GM12878 (cell line): ENCODE results near the gene KIRREL1. TPM values are rescaled to one million over a fixed set of nuclear protein-coding genes. Genes with fewer than 3 reads are reported as not detected.

ENCODE experiments used
- ATAC-seq: fragments of 200-7000 bp; cut with Tn5 transposase; 3 replicates; pipeline ENCODE4 v1.9.1; 2020; ENCODE audit warnings: mild to moderate bottlenecking, moderate library complexity
- BruUV-seq: library from RNA; stranded (reverse); fragments of 400-500 nt; replicated peaks from 2 replicates; lab custom pipeline; 2021; lab: Mats Ljungman, UMichigan
- CTCF ChIA-PET: fragments of 300-600 bp; sonication (Branson Sonifier 250); formaldehyde crosslinking; extraction: SDS; loops from one replicate; lab custom pipeline; 2021; ENCODE audit warnings: inconsistent platforms; lab: Yijun Ruan, JAX
- POLR2A ChIA-PET: fragments of 350-600 bp; formaldehyde crosslinking; extraction: SDS; loops from one replicate; lab custom pipeline; 2021; ENCODE audit warnings: inconsistent platforms; lab: Charles Lee
- RAD21 ChIA-PET: fragments of 300-600 bp; sonication (Branson Sonifier 250); formaldehyde crosslinking; loops from one replicate; lab custom pipeline; 2023; ENCODE audit warnings: antibody characterized with exemption; ENCODE audit not compliant: unreplicated experiment; lab: Charles Lee
- SMC1A ChIA-PET: fragments of 300-600 bp; sonication (Branson Sonifier 250); formaldehyde crosslinking; loops from one replicate; lab custom pipeline; 2023; ENCODE audit not compliant: unreplicated experiment, uncharacterized antibody; lab: Charles Lee
- DNase-seq: peaks from one replicate; pipeline ENCODE4 v3.0.0-alpha.2; 2011; ENCODE audit warnings: low read depth, low spot score
- FAIRE-seq: peaks from 3 replicates; lab custom pipeline; 2011; peaks lifted over from hg19 to GRCh38; lab: Jason Lieb, UNC
- H2AFZ ChIP-seq: 2 replicates; pipeline ENCODE4 v1.6.0; 2011; ENCODE audit warnings: low read depth, low read length, control low read depth; ENCODE audit not compliant: control insufficient read depth
- H3K27ac ChIP-seq: 2 replicates; pipeline ENCODE4 v1.5.1; 2011; ENCODE audit warnings: control low read depth; ENCODE audit not compliant: control insufficient read depth, insufficient read depth
- H3K27me3 ChIP-seq, 2 experiments: replicated peaks in 1 of 2; 2 replicates each; pipeline versions ENCODE4 v1.6.0 to v1.6.1; 2011; ENCODE audit warnings: low read length in 1 of 2; ENCODE audit not compliant: control insufficient read depth in 2 of 2, insufficient read depth in 2 of 2
- H3K36me3 ChIP-seq, 2 experiments: 2 replicates each; pipeline ENCODE4 v1.5.1; 2011; ENCODE audit warnings: low read length in 1 of 2; ENCODE audit not compliant: control insufficient read depth in 2 of 2, insufficient read depth in 2 of 2
- H3K4me1 ChIP-seq: 2 replicates; pipeline ENCODE4 v1.6.1; 2011; ENCODE audit warnings: mild to moderate bottlenecking, low read length, moderate library complexity, mixed read lengths; ENCODE audit not compliant: control insufficient read depth, insufficient read depth
- H3K4me2 ChIP-seq: 2 replicates; pipeline ENCODE4 v1.6.0; 2011; ENCODE audit warnings: control low read depth; ENCODE audit not compliant: control insufficient read depth, insufficient read depth
- H3K4me3 ChIP-seq: fragments of 200-600 bp; sonication (generic); 2 replicates; pipeline ENCODE4 v1.5.1; 2016
- H3K79me2 ChIP-seq: 2 replicates; pipeline ENCODE4 v1.6.0; 2011; ENCODE audit warnings: low read length; ENCODE audit not compliant: control insufficient read depth, insufficient read depth
- H3K9ac ChIP-seq: 2 replicates; pipeline ENCODE4 v1.8.0; 2011; ENCODE audit warnings: low read length, control low read depth, mixed read lengths; ENCODE audit not compliant: control insufficient read depth, insufficient read depth
- H3K9me3 ChIP-seq: replicated peaks from 3 replicates; pipeline ENCODE4 v1.5.1; 2011; ENCODE audit warnings: mild to moderate bottlenecking, low read length; ENCODE audit not compliant: control insufficient read depth, insufficient read depth
- H4K20me1 ChIP-seq: 2 replicates; pipeline ENCODE4 v1.6.0; 2011; ENCODE audit not compliant: control insufficient read depth, insufficient read depth
- BCL11A ChIP-seq: IDR thresholded peaks from 2 replicates; pipeline ENCODE4 v1.6.1; 2011; ENCODE audit warnings: low read depth, low read length
- CHD1 ChIP-seq: IDR thresholded peaks from 2 replicates; pipeline ENCODE4 v1.6.1; 2012; ENCODE audit warnings: low read depth, low read length, improper control_type of control experiment
- HDAC6 ChIP-seq: fragments of 200-600 bp; sonication (generic); IDR thresholded peaks from one replicate; pipeline ENCODE4 v1.8.0; 2017; ENCODE audit warnings: antibody characterized with exemption; ENCODE audit not compliant: unreplicated experiment
- KDM1A ChIP-seq: fragments of 200-600 bp; sonication (generic); IDR thresholded peaks from 2 replicates; pipeline ENCODE4 v1.6.1; 2016; ENCODE audit warnings: borderline replicate concordance
- KLF5 ChIP-seq: fragments of 450-650 bp; IDR thresholded peaks from 2 replicates; pipeline ENCODE4 v1.6.1; 2014; ENCODE audit warnings: mild to moderate bottlenecking; ENCODE audit not compliant: partially characterized antibody
- LARP7 ChIP-seq: fragments of 450-650 bp; IDR thresholded peaks from 2 replicates; pipeline ENCODE4 v1.6.1; 2017; ENCODE audit warnings: mild to moderate bottlenecking
- MTA2 ChIP-seq: fragments of 450-650 bp; IDR thresholded peaks from 2 replicates; pipeline ENCODE4 v1.6.1; 2016; ENCODE audit warnings: low read depth, mild to moderate bottlenecking, moderate library complexity
- RCOR1 ChIP-seq: conservative IDR thresholded peaks from 2 replicates; pipeline ENCODE4 v1.6.1; 2012; ENCODE audit warnings: low read depth, low read length, improper control_type of control experiment
- SIN3A ChIP-seq: IDR thresholded peaks from 2 replicates; pipeline ENCODE4 v1.6.1; 2012; ENCODE audit warnings: low read depth, low read length, improper control_type of control experiment
- SMARCA5 ChIP-seq: fragments of 450-650 bp; IDR thresholded peaks from 2 replicates; pipeline ENCODE4 v1.6.1; 2017; ENCODE audit warnings: mild to moderate bottlenecking
- SREBF2 ChIP-seq: IDR thresholded peaks from 2 replicates; pipeline ENCODE4 v1.6.1; 2012; ENCODE audit warnings: mild to moderate bottlenecking, low read length
- TCF12 ChIP-seq: IDR thresholded peaks from 2 replicates; pipeline ENCODE4 v1.6.1; 2011; ENCODE audit warnings: low read depth, mild to moderate bottlenecking, low read length
- TCF3 ChIP-seq: IDR thresholded peaks from 2 replicates; pipeline ENCODE4 v1.6.1; 2012; ENCODE audit warnings: low read depth, mild to moderate bottlenecking, low read length, borderline replicate concordance; ENCODE audit not compliant: insufficient read depth
- TCF7 ChIP-seq: IDR thresholded peaks from 2 replicates; pipeline ENCODE4 v1.6.1; 2014; ENCODE audit warnings: antibody characterized with exemption, borderline replicate concordance
- YBX1 ChIP-seq: fragments of 450-650 bp; IDR thresholded peaks from 2 replicates; pipeline ENCODE4 v1.6.1; 2016; ENCODE audit warnings: antibody characterized with exemption
- ZBTB33 ChIP-seq: fragments of 450-650 bp; IDR thresholded peaks from 2 replicates; pipeline ENCODE4 v1.6.1; 2017; ENCODE audit warnings: mild to moderate bottlenecking
- ZNF207 ChIP-seq: fragments of 450-650 bp; IDR thresholded peaks from 2 replicates; pipeline ENCODE4 v1.6.1; 2014; ENCODE audit warnings: antibody characterized with exemption, mild to moderate bottlenecking, borderline replicate concordance
- WGBS: methylation state at CpG from one replicate; pipeline ENCODE4 v1.1.6; 2016; ENCODE audit warnings: low lambda C conversion rate; ENCODE audit not compliant: insufficient replicate concordance, insufficient coverage; ENCODE audit errors: missing lambda C conversion rate; 5-methylcytosine and 5-hydroxymethylcytosine counted together
- in situ Hi-C: fragments of 300-500 bp; cut with MboI; formaldehyde crosslinking; loops from 9 replicates; pipeline ENCODE4 v1.14.3; 2018; ENCODE audit warnings: mixed read lengths
- intact Hi-C: fragments of 100-400 bp; cut with micrococcal nuclease; formaldehyde crosslinking; loops from one replicate; pipeline ENCODE4 v1.14.2; 2022; ENCODE audit not compliant: unreplicated experiment
- polyA plus RNA-seq, 11 experiments: library from polyadenylated mRNA; depleted of rRNA in 4 of 11; unstranded in 6 of 11; stranded (reverse) in 5 of 11; fragments of >200 nt; fragmentation: Nextera tagmentation in 4 of 11; fragmentation: Illumina TruSeq in 1 of 11; extraction: Ambion mirVana in 4 of 11; extraction: Trizol in 1 of 11; gene quantifications; 1 replicate in 1 of 11; 2 replicates in 10 of 11; pipeline versions ENCODE4 v1.2.1 to v1.2.3, GENCODE V29; 2011 to 2016; ENCODE audit warnings: inconsistent platforms in 2 of 11, missing spikeins in 2 of 11, low read depth in 1 of 11
- total RNA-seq, 4 experiments: library from RNA; depleted of rRNA in 3 of 4; stranded (reverse); fragments of >200 nt in 3 of 4; fragmentation: Illumina TruSeq in 1 of 4; extraction: Trizol in 1 of 4; gene quantifications; 2 replicates each; pipeline versions ENCODE4 v1.2.1 to v1.2.3, GENCODE V29; 2013 to 2021
- TF ChIP-seq, protein P1 (sequence below): fragments of 450-650 bp; formaldehyde crosslinking; IDR thresholded peaks from 2 replicates; pipeline ENCODE4 v1.5.0; 2022; ENCODE audit warnings: mild to moderate bottlenecking, missing genetic modification characterization

KIRREL1 gene
- total and polyA plus RNA-seq, 10 of the 15 experiments (the other 5 are each of a cell fraction or from before 2014, with no cell fraction given), result 0.15 TPM; not detected in 9

DNA sequence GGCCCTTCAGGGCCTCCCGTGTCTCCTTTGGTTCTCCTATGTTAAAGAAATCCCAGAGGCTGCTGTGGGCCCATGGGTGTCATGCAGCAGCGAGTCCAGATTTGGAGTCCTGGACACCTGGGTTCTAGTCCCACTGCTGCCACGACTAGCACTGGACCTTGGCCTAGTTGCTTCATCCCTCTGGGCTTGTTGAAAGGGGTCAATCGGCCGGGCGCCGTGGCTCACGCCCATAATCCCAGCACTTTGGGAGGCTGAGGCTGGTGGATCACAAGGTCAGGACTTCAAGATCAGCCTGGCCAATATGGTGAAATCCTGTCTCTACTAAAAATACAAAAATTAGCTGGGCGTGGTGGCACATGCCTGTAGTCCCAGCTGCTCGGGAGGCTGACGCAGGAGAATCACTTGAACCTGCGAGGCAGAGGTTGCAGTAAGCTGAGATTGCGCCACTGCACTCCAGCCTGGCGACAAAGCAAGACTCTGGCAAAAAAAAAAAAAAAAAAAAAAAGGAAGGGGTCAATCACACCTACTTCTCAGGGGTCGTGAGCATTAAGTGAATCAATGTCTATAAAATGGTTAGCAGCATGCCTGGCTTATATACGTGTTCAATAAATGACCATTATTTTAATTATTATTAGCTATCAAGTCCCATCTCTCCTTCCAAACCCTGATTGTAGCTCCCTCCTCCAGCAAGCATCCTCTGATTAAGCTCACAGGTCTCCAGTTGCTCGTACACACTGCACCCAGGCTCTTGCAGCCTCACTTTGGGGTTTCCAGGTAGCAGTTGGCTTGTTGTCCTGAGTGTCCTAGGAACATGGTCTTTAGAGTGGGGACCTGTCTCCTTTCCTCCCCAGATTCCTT, 43.8 kb downstream of the KIRREL1 start (continued):
- TF ChIP-seq, protein P1, sequence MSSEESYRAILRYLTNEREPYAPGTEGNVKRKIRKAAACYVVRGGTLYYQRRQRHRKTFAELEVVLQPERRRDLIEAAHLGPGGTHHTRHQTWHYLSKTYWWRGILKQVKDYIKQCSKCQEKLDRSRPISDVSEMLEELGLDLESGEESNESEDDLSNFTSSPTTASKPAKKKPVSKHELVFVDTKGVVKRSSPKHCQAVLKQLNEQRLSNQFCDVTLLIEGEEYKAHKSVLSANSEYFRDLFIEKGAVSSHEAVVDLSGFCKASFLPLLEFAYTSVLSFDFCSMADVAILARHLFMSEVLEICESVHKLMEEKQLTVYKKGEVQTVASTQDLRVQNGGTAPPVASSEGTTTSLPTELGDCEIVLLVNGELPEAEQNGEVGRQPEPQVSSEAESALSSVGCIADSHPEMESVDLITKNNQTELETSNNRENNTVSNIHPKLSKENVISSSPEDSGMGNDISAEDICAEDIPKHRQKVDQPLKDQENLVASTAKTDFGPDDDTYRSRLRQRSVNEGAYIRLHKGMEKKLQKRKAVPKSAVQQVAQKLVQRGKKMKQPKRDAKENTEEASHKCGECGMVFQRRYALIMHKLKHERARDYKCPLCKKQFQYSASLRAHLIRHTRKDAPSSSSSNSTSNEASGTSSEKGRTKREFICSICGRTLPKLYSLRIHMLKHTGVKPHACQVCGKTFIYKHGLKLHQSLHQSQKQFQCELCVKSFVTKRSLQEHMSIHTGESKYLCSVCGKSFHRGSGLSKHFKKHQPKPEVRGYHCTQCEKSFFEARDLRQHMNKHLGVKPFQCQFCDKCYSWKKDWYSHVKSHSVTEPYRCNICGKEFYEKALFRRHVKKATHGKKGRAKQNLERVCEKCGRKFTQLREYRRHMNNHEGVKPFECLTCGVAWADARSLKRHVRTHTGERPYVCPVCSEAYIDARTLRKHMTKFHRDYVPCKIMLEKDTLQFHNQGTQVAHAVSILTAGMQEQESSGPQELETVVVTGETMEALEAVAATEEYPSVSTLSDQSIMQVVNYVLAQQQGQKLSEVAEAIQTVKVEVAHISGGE (CRISPR knock-in tag), result no peak
- no peak for TF ChIP-seq SMARCA5
- TF ChIP-seq KLF5, result no peak

DNA sequence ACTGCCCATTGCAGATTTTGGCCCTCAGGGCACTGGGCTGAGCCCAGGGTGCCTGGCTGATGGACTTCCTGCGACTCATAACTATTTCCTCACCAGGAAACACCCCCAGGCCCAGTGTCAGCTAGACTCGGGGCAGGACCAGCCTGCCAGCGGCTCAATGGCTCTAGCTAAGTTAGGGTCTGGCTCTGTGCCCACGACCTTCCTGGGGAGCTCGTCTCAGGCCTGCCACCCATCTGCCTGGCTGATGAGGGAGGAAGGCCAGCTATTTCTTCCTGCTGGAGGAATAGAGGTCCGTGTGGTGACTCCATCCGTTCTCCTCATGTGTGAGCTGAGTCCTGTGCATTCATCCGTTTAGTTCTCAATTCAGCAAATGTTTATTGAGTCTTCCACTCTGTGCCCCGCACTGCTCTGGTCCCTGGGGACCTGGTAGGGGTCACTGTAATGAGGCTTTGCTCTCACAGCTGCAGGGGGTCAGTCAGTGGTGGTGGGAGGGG, 44.5 kb downstream of the KIRREL1 start:
- ATAC-seq, result no peak
- Histone ChIP-seq H3K27me3 (peaks cover 0 to 2% of the 10 kb centered on the region in 2 experiments; a peak in 2 of 4 replicates), H3K4me2 (no peak overlapping the region), H2AFZ (no peak overlapping the region), H3K4me3 (no peak overlapping the region), H3K4me1 (no peaks in the 10 kb centered on the region), H3K9me3 (no peaks in the 10 kb centered on the region), H4K20me1 (no peaks in the 10 kb centered on the region), H3K9ac (no peak overlapping the region), H3K36me3 (no peaks in the 10 kb centered on the region), H3K79me2 (no peaks in the 10 kb centered on the region), H3K27ac (no peak overlapping the region)
- CTCF ChIA-PET, result interaction anchor here (1.5 kb wide), 2 partner anchors 15 to 46 kb away, joined by 4 to 5 read pairs; no protein-coding TSS in a partner anchor
- DNase-seq, result no peak
- in situ Hi-C loops, result no loop called here
- BruUV-seq, result no TSS peak
- TF ChIP-seq TCF3 (no peak), HDAC6 (no peak), TCF7 (no peak), ZBTB33 (no peak), CHD1 (no peak), SIN3A (no peak), TCF12 (no peak), RCOR1 (no peak), YBX1 (no peak), SREBF2 (no peak), LARP7 (no peak), KLF5 (no peak), BCL11A (no peak), KDM1A (no peak), ZNF207 (no peak), MTA2 (no peak)
- intact Hi-C loops, result no loop called here
- SMC1A ChIA-PET, result no interaction called here
- RAD21 ChIA-PET, result interaction anchor here (1.1 kb wide), 1 partner anchor 45 kb away, joined by 3 read pairs; no protein-coding TSS in a partner anchor
- WGBS, result 7% methylated on average over 9 of the region's 9 CpGs
- FAIRE-seq, result no peak
- POLR2A ChIA-PET, result no interaction called here
